HEK293 (cell line): ENCODE results near the gene CLEC2L.

Source experiments
- CTCF ChIA-PET: fragments of 350-600 bp; formaldehyde crosslinking; extraction: SDS; loops from one replicate; lab custom pipeline; 2021; ENCODE audit warnings: antibody characterized with exemption; lab: Yijun Ruan, JAX
- POLR2A ChIA-PET: fragments of 300-600 bp; formaldehyde crosslinking; extraction: SDS; loops from one replicate; lab custom pipeline; 2020; ENCODE audit warnings: antibody characterized with exemption, inconsistent platforms; lab: Yijun Ruan, JAX
- H3K27ac ChIP-seq: fragments of 200-500 bp; sonication (Bioruptor generic); 2 replicates; pipeline ENCODE4 v1.5.1; 2014; ENCODE audit warnings: low read depth, low read length, control low read depth, inconsistent platforms; ENCODE audit errors: extremely low read depth
- H3K36me3 ChIP-seq, 2 experiments: fragments of 200-500 bp in 1 of 2; sonication (Bioruptor generic) in 1 of 2; 1 replicate in 1 of 2; 2 replicates in 1 of 2; pipeline ENCODE4 v1.5.1; 2014 to 2017; ENCODE audit warnings: inconsistent platforms in 2 of 2, low read length in 2 of 2; ENCODE audit not compliant: control insufficient read depth in 2 of 2, insufficient read depth in 1 of 2
- H3K4me1 ChIP-seq: fragments of 200-500 bp; sonication (Bioruptor generic); 2 replicates; pipeline ENCODE4 v1.5.1; 2014; ENCODE audit warnings: mild to moderate bottlenecking, low read length, inconsistent platforms; ENCODE audit not compliant: control insufficient read depth, insufficient read depth
- H3K4me3 ChIP-seq: 2 replicates; pipeline ENCODE4 v1.5.1; 2011; ENCODE audit warnings: low read depth, mild to moderate bottlenecking, control low read depth, low read length, moderate library complexity
- H3K9me3 ChIP-seq: fragments of 200-500 bp; sonication (Bioruptor generic); 2 replicates; pipeline ENCODE4 v1.5.1; 2014; ENCODE audit warnings: low read depth, low read length, inconsistent platforms; ENCODE audit not compliant: control insufficient read depth, insufficient read depth
- BCL11A ChIP-seq: fragments of 450-650 bp; formaldehyde crosslinking; IDR thresholded peaks from 2 replicates; pipeline ENCODE4 v1.5.1; 2016; ENCODE audit warnings: low read depth, missing biosample characterization, missing genetic modification characterization
- GFI1B ChIP-seq: fragments of 450-650 bp; formaldehyde crosslinking; IDR thresholded peaks from 2 replicates; pipeline ENCODE4 v1.5.1; 2016; ENCODE audit warnings: missing biosample characterization, missing genetic modification characterization
- GLI4 ChIP-seq: fragments of 450-650 bp; formaldehyde crosslinking; IDR thresholded peaks from 2 replicates; pipeline ENCODE4 v1.5.1; 2016; ENCODE audit warnings: missing biosample characterization, missing genetic modification characterization
- IKZF3 ChIP-seq: fragments of 450-650 bp; IDR thresholded peaks from 2 replicates; pipeline ENCODE4 v1.5.0; 2018; ENCODE audit warnings: missing biosample characterization, mild to moderate bottlenecking, missing genetic modification characterization, moderate library complexity
- REPIN1 ChIP-seq: fragments of 450-650 bp; formaldehyde crosslinking; IDR thresholded peaks from 2 replicates; pipeline ENCODE4 v1.5.1; 2017; ENCODE audit warnings: missing biosample characterization, missing genetic modification characterization, low read depth
- TRIM28 ChIP-seq: IDR thresholded peaks from 2 replicates; pipeline ENCODE4 v1.6.1; 2011; ENCODE audit warnings: low read length, control low read depth, borderline replicate concordance
- YY1 ChIP-seq: fragments of 450-650 bp; formaldehyde crosslinking; IDR thresholded peaks from 2 replicates; pipeline ENCODE4 v1.5.1; 2018; ENCODE audit warnings: missing biosample characterization, missing genetic modification characterization
- YY2 ChIP-seq: fragments of 450-650 bp; formaldehyde crosslinking; IDR thresholded peaks from 2 replicates; pipeline ENCODE4 v1.5.1; 2016; ENCODE audit warnings: missing biosample characterization, missing genetic modification characterization
- ZFP41 ChIP-seq: fragments of 450-650 bp; formaldehyde crosslinking; IDR thresholded peaks from 2 replicates; pipeline ENCODE4 v1.5.1; 2016; ENCODE audit warnings: missing biosample characterization, missing genetic modification characterization, borderline replicate concordance
- ZNF2 ChIP-seq: fragments of 450-650 bp; formaldehyde crosslinking; IDR thresholded peaks from 2 replicates; pipeline ENCODE4 v1.5.1; 2016; ENCODE audit warnings: missing biosample characterization, missing genetic modification characterization
- ZNF514 ChIP-seq: fragments of 450-650 bp; formaldehyde crosslinking; IDR thresholded peaks from 2 replicates; pipeline ENCODE4 v1.5.1; 2016; ENCODE audit warnings: missing biosample characterization, missing genetic modification characterization
- ZNF654 ChIP-seq: fragments of 450-650 bp; formaldehyde crosslinking; IDR thresholded peaks from 2 replicates; pipeline ENCODE4 v1.5.1; 2016; ENCODE audit warnings: low read depth, missing biosample characterization, missing genetic modification characterization
- ZNF660 ChIP-seq: fragments of 450-650 bp; IDR thresholded peaks from 2 replicates; pipeline ENCODE4 v1.5.1; 2018; ENCODE audit warnings: missing biosample characterization, mild to moderate bottlenecking, missing genetic modification characterization
- ZNF707 ChIP-seq: fragments of 450-650 bp; formaldehyde crosslinking; IDR thresholded peaks from 2 replicates; pipeline ENCODE4 v1.5.1; 2016; ENCODE audit warnings: missing biosample characterization, missing genetic modification characterization
- ZNF768 ChIP-seq: fragments of 450-650 bp; formaldehyde crosslinking; IDR thresholded peaks from 2 replicates; pipeline ENCODE4 v1.5.1; 2018; ENCODE audit warnings: missing biosample characterization, mild to moderate bottlenecking, missing genetic modification characterization
- ZSCAN30 ChIP-seq: fragments of 450-650 bp; IDR thresholded peaks from 2 replicates; pipeline ENCODE4 v1.5.1; 2018; ENCODE audit warnings: missing biosample characterization, mild to moderate bottlenecking, missing genetic modification characterization, moderate library complexity
- TF ChIP-seq, protein P1 (sequence below): fragments of 450-650 bp; formaldehyde crosslinking; IDR thresholded peaks from 2 replicates; pipeline ENCODE4 v1.5.1; 2016; ENCODE audit warnings: missing biosample characterization, missing genetic modification characterization, borderline replicate concordance
- TF ChIP-seq, protein P2 (sequence below): fragments of 450-650 bp; formaldehyde crosslinking; IDR thresholded peaks from 2 replicates; pipeline ENCODE4 v1.5.1; 2016; ENCODE audit warnings: missing biosample characterization, missing genetic modification characterization
- TF ChIP-seq, protein P3 (sequence below): fragments of 450-650 bp; formaldehyde crosslinking; IDR thresholded peaks from 2 replicates; pipeline ENCODE4 v1.5.1; 2017; ENCODE audit warnings: missing biosample characterization, missing genetic modification characterization
- TF ChIP-seq, protein P4 (sequence below): fragments of 450-650 bp; formaldehyde crosslinking; IDR thresholded peaks from 2 replicates; pipeline ENCODE4 v1.5.1; 2016; ENCODE audit warnings: missing biosample characterization, missing genetic modification characterization
- TF ChIP-seq, protein P5 (sequence below): fragments of 450-650 bp; formaldehyde crosslinking; IDR thresholded peaks from 2 replicates; pipeline ENCODE4 v1.5.1; 2016; ENCODE audit warnings: missing biosample characterization, missing genetic modification characterization

The CLEC2L gene

DNA sequence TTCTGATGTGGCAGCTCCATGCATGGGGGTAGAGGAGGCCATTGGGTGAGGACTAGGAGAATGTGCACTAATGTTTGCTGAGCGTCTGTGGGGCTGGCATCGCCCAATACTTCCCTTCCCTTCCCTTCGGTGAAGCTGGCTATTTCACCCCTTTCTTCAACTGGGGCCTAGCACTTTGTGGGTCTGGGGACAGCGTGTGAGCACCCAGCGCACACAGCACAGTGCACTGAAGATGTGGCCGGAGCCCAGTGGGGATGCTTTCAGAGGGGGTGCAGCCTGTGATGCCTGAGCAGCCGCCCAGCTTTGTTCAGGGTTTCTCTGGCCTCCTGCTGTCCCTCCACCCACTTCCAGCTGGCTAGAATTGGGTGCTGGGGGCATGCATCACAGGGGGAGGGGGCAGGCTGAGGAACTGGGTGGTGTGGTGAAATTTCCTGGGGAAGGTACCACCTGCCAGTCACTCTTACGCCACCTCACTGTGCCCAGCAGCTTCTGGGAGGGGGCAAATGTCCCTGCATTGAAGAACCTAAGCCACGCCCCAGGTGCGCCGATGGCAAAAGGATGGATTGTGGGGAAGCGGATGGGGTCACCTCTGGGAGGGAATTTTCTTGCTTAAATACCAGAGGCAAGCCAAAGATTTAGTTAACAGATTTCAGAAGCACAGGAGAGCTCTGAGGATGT, 45.5 kb downstream of the CLEC2L start (continued):
- TF ChIP-seq, protein P1, sequence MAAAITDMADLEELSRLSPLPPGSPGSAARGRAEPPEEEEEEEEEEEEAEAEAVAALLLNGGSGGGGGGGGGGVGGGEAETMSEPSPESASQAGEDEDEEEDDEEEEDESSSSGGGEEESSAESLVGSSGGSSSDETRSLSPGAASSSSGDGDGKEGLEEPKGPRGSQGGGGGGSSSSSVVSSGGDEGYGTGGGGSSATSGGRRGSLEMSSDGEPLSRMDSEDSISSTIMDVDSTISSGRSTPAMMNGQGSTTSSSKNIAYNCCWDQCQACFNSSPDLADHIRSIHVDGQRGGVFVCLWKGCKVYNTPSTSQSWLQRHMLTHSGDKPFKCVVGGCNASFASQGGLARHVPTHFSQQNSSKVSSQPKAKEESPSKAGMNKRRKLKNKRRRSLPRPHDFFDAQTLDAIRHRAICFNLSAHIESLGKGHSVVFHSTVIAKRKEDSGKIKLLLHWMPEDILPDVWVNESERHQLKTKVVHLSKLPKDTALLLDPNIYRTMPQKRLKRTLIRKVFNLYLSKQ (tag by site-specific recombination): no peak
- TF ChIP-seq GLI4 (tag by site-specific recombination): no peak
- TF ChIP-seq, protein P2, sequence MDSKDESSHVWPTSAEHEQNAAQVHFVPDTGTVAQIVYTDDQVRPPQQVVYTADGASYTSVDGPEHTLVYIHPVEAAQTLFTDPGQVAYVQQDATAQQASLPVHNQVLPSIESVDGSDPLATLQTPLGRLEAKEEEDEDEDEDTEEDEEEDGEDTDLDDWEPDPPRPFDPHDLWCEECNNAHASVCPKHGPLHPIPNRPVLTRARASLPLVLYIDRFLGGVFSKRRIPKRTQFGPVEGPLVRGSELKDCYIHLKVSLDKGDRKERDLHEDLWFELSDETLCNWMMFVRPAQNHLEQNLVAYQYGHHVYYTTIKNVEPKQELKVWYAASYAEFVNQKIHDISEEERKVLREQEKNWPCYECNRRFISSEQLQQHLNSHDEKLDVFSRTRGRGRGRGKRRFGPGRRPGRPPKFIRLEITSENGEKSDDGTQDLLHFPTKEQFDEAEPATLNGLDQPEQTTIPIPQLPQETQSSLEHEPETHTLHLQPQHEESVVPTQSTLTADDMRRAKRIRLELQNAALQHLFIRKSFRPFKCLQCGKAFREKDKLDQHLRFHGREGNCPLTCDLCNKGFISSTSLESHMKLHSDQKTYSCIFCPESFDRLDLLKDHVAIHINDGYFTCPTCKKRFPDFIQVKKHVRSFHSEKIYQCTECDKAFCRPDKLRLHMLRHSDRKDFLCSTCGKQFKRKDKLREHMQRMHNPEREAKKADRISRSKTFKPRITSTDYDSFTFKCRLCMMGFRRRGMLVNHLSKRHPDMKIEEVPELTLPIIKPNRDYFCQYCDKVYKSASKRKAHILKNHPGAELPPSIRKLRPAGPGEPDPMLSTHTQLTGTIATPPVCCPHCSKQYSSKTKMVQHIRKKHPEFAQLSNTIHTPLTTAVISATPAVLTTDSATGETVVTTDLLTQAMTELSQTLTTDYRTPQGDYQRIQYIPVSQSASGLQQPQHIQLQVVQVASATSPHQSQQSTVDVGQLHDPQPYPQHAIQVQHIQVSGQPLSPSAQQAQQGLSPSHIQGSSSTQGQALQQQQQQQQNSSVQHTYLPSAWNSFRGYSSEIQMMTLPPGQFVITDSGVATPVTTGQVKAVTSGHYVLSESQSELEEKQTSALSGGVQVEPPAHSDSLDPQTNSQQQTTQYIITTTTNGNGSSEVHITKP (tag by site-specific recombination): no peak
- TF ChIP-seq ZNF2: no peak
- no peak for TF ChIP-seq REPIN1 (tag by site-specific recombination)
- TF ChIP-seq ZNF768 (tag by site-specific recombination): no peak

DNA sequence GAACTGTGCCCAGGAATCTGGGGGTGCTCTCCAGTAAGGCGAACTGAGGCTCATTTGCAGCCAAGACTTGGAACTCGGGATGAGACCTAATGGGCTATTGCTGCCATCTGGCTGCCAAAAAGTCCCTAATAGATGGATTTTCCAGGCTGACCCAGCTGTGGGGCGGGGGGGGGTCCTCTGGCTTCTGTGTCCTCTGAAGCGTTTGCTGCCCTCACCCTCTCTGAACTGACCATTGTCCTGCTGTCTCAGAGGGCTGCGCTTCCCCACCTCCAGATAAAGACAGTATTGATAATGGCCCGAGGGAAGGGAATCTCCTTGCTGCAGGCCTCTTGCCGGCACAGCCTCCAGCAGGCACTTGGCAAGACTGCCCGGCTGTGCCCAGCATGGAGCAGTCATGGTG, 46.6 kb downstream of the CLEC2L start:
- ChIA-PET CTCF (no interaction called here), POLR2A (no interaction called here)
- Histone ChIP-seq H3K36me3 (peaks cover 0 to 22% of the 10 kb centered on the region in 2 experiments; a peak in 1 of 3 replicates), H3K9me3 (no peaks in the 10 kb centered on the region), H3K4me3 (no peak overlapping the region), H3K4me1 (no peaks in the 10 kb centered on the region), H3K27ac (no peak overlapping the region)
- TF ChIP-seq ZNF654 (tag by site-specific recombination) (0 out of 2 replicates have a peak, but pooled peaks have one; percentile 8), ZNF768 (tag by site-specific recombination) (no peak), TRIM28 (no peak), ZNF514 (tag by site-specific recombination) (no peak), IKZF3 (no peak)
- TF ChIP-seq, protein P3, sequence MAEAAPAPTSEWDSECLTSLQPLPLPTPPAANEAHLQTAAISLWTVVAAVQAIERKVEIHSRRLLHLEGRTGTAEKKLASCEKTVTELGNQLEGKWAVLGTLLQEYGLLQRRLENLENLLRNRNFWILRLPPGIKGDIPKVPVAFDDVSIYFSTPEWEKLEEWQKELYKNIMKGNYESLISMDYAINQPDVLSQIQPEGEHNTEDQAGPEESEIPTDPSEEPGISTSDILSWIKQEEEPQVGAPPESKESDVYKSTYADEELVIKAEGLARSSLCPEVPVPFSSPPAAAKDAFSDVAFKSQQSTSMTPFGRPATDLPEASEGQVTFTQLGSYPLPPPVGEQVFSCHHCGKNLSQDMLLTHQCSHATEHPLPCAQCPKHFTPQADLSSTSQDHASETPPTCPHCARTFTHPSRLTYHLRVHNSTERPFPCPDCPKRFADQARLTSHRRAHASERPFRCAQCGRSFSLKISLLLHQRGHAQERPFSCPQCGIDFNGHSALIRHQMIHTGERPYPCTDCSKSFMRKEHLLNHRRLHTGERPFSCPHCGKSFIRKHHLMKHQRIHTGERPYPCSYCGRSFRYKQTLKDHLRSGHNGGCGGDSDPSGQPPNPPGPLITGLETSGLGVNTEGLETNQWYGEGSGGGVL (tag by site-specific recombination): no peak
- TF ChIP-seq, protein P4, sequence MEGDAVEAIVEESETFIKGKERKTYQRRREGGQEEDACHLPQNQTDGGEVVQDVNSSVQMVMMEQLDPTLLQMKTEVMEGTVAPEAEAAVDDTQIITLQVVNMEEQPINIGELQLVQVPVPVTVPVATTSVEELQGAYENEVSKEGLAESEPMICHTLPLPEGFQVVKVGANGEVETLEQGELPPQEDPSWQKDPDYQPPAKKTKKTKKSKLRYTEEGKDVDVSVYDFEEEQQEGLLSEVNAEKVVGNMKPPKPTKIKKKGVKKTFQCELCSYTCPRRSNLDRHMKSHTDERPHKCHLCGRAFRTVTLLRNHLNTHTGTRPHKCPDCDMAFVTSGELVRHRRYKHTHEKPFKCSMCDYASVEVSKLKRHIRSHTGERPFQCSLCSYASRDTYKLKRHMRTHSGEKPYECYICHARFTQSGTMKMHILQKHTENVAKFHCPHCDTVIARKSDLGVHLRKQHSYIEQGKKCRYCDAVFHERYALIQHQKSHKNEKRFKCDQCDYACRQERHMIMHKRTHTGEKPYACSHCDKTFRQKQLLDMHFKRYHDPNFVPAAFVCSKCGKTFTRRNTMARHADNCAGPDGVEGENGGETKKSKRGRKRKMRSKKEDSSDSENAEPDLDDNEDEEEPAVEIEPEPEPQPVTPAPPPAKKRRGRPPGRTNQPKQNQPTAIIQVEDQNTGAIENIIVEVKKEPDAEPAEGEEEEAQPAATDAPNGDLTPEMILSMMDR (tag by site-specific recombination): 0 out of 2 replicates have a peak, but pooled peaks have one; percentile 14

DNA sequence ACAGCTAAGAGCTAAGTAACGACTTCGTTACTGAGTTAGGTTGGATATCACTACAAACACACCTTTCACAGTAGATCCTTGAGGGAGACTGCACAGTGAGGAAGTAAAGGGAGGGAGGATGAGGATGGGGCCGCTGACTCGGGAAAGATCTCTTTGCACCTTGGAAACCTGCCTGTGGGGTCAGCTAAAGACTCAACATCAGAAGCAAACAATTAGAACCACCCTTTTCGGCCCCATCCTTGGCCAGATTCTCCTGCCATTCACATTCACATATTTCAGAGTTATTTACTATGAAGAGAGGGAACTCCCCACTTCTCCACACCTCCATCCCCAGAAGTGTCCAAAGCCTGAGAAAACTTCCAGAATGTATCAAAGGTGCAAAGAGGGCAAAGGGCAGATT, 47.1 kb downstream of the CLEC2L start:
- Histone ChIP-seq H3K9me3 (no peaks in the 10 kb centered on the region), H3K4me3 (no peak overlapping the region), H3K4me1 (no peaks in the 10 kb centered on the region), H3K27ac (no peak overlapping the region), H3K36me3 (peaks cover 0 to 27% of the 10 kb centered on the region in 2 experiments; a peak in 1 of 3 replicates)
- ChIA-PET POLR2A (no interaction called here), CTCF (no interaction called here)
- no peak for TF ChIP-seq YY2 (tag by site-specific recombination)
- no peak for TF ChIP-seq GFI1B
- TF ChIP-seq, protein P5, sequence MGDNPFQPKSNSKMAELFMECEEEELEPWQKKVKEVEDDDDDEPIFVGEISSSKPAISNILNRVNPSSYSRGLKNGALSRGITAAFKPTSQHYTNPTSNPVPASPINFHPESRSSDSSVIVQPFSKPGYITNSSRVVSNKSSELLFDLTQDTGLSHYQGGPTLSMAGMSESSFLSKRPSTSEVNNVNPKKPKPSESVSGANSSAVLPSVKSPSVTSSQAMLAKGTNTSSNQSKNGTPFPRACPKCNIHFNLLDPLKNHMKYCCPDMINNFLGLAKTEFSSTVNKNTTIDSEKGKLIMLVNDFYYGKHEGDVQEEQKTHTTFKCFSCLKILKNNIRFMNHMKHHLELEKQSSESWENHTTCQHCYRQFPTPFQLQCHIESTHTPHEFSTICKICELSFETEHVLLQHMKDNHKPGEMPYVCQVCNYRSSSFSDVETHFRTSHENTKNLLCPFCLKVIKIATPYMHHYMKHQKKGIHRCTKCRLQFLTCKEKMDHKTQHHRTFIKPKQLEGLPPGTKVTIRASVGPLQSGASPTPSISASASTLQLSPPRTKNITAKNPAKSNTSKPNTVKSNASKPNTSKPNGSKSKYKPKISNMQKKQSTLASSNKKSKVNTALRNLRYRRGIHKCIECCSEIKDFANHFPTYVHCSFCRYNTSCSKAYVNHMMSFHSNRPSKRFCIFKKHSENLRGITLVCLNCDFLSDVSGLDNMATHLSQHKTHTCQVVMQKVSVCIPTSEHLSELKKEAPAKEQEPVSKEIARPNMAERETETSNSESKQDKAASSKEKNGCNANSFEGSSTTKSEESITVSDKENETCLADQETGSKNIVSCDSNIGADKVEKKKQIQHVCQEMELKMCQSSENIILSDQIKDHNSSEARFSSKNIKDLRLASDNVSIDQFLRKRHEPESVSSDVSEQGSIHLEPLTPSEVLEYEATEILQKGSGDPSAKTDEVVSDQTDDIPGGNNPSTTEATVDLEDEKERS (tag by site-specific recombination): no peak
- TF ChIP-seq BCL11A (tag by site-specific recombination): no peak
- no peak for TF ChIP-seq ZNF707 (tag by site-specific recombination)
- TF ChIP-seq ZNF660: no peak
- TF ChIP-seq ZNF654 (tag by site-specific recombination): no peak
- no peak for TF ChIP-seq YY1 (tag by site-specific recombination)
- no peak for TF ChIP-seq ZFP41 (tag by site-specific recombination)
- no peak for TF ChIP-seq ZNF2
- no peak for TF ChIP-seq ZSCAN30 (tag by site-specific recombination)
